Astrocyte (in vitro differentiated cells and primary cell): ENCODE results near the gene PPM1G. TPM values are rescaled to one million over a fixed set of nuclear protein-coding genes. Genes with fewer than 3 reads are reported as not detected.

ENCODE experiments used
- DNase-seq: peaks from one replicate; pipeline ENCODE4 v3.0.0-alpha.2; 2010; ENCODE audit warnings: low read depth
- FAIRE-seq: peaks from 2 replicates; lab custom pipeline; 2011; peaks lifted over from hg19 to GRCh38; lab: Jason Lieb, UNC
- H2AFZ ChIP-seq: 2 replicates; pipeline ENCODE4 v1.6.0; 2012; ENCODE audit warnings: low read depth, low read length, inconsistent platforms
- H3K27ac ChIP-seq: 2 replicates; pipeline ENCODE4 v1.5.1; 2011; ENCODE audit warnings: low read depth, low read length, inconsistent platforms
- H3K27me3 ChIP-seq: 2 replicates; pipeline ENCODE4 v1.6.0; 2011; ENCODE audit warnings: low read length, inconsistent platforms; ENCODE audit not compliant: insufficient read depth
- H3K36me3 ChIP-seq: 2 replicates; pipeline ENCODE4 v1.5.1; 2011; ENCODE audit warnings: low read length, inconsistent platforms; ENCODE audit not compliant: insufficient read depth
- H3K4me1 ChIP-seq: 2 replicates; pipeline ENCODE4 v1.5.1; 2011; ENCODE audit warnings: low read length, inconsistent platforms; ENCODE audit not compliant: insufficient read depth
- H3K4me2 ChIP-seq: 2 replicates; pipeline ENCODE4 v1.6.0; 2012; ENCODE audit warnings: low read length, inconsistent platforms
- H3K4me3 ChIP-seq: 2 replicates; pipeline ENCODE4 v1.5.1; 2011; ENCODE audit warnings: low read depth, mild to moderate bottlenecking, low read length, inconsistent platforms; ENCODE audit not compliant: insufficient read depth
- H3K79me2 ChIP-seq: 2 replicates; pipeline ENCODE4 v1.6.0; 2012; ENCODE audit warnings: mild to moderate bottlenecking, low read length, inconsistent platforms; ENCODE audit not compliant: insufficient read depth
- H3K9ac ChIP-seq: 2 replicates; pipeline ENCODE4 v1.6.0; 2012; ENCODE audit warnings: mild to moderate bottlenecking, low read length, inconsistent platforms
- H3K9me3 ChIP-seq: 2 replicates; pipeline ENCODE4 v1.5.1; 2012; ENCODE audit warnings: low read depth, mild to moderate bottlenecking, low read length, inconsistent platforms; ENCODE audit not compliant: insufficient read depth
- H4K20me1 ChIP-seq: 2 replicates; pipeline ENCODE4 v1.6.0; 2012; ENCODE audit warnings: low read length, inconsistent platforms; ENCODE audit not compliant: insufficient read depth
- H3K27ac Mint-ChIP-seq: one replicate; pipeline ENCODE4 v1.8.0; 2021; ENCODE audit warnings: mild to moderate bottlenecking, mixed read lengths; ENCODE audit not compliant: unreplicated experiment
- H3K27me3 Mint-ChIP-seq: one replicate; pipeline ENCODE4 v1.8.0; 2021; ENCODE audit warnings: low read depth, mixed read lengths; ENCODE audit not compliant: unreplicated experiment
- H3K36me3 Mint-ChIP-seq: one replicate; pipeline ENCODE4 v1.8.0; 2021; ENCODE audit warnings: low read depth, mixed read lengths; ENCODE audit not compliant: unreplicated experiment
- H3K4me1 Mint-ChIP-seq: one replicate; pipeline ENCODE4 v1.8.0; 2021; ENCODE audit warnings: low read depth, mixed read lengths; ENCODE audit not compliant: unreplicated experiment
- H3K4me3 Mint-ChIP-seq: one replicate; pipeline ENCODE4 v1.8.0; 2021; ENCODE audit warnings: mild to moderate bottlenecking, moderate library complexity, mixed read lengths; ENCODE audit not compliant: unreplicated experiment
- H3K9me3 Mint-ChIP-seq: one replicate; pipeline ENCODE4 v1.8.0; 2021; ENCODE audit warnings: mild to moderate bottlenecking, mixed read lengths; ENCODE audit not compliant: unreplicated experiment
- CTCF ChIP-seq: IDR thresholded peaks from 2 replicates; pipeline ENCODE4 v1.5.1; 2011; ENCODE audit warnings: low read depth, mild to moderate bottlenecking, inconsistent platforms, low read length, moderate library complexity; ENCODE audit not compliant: insufficient read depth
- EZH2 ChIP-seq: IDR thresholded peaks from 2 replicates; pipeline ENCODE4 v1.6.1; 2012; ENCODE audit warnings: mild to moderate bottlenecking, low read length, inconsistent platforms; ENCODE audit not compliant: insufficient read depth
- total RNA-seq: library from RNA; stranded (reverse); gene quantifications from 2 replicates; pipeline ENCODE4 v1.2.1, GENCODE V29; 2021

Gene PPM1G
- total RNA-seq, 1 donor from 2014 or later = 79.0 TPM

DNA sequence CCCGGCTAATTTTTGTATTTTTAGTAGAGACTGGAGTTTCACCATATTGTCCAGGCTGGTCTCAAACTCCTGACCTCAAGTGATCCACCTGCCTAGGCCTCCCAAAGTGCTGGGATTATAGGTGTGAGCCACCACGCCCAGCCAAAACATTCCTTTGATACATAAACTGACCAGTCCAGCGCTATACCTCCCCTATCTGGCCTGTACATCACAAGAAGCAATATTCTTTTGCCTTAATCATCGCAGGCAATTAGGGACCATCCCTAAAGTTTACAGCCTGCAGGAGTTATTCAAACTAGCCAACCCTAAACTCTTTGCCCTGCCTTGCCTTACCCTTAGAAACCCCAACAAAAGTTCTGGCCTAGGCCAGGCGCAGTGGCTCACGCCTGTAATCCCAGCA, 6.8 kb upstream of the PPM1G start:
- H3K4me3 Mint-ChIP-seq = no peak overlapping the region
- Histone ChIP-seq H3K9ac (no peak overlapping the region), H3K36me3 (no peaks in the 10 kb centered on the region), H3K4me2 (no peak overlapping the region), H2AFZ (no peak overlapping the region), H4K20me1 (no peaks in the 10 kb centered on the region), H3K79me2 (no peaks in the 10 kb centered on the region), H3K27ac (no peak overlapping the region), H3K27me3 (no peaks in the 10 kb centered on the region), H3K4me3 (no peak overlapping the region), H3K9me3 (no peaks in the 10 kb centered on the region), H3K4me1 (no peaks in the 10 kb centered on the region)
- no peak overlapping the region for H3K27ac Mint-ChIP-seq
- H3K9me3 Mint-ChIP-seq = no peaks in the 10 kb centered on the region
- TF ChIP-seq CTCF = no peak
- H3K27me3 Mint-ChIP-seq = peaks cover 1% of the 10 kb centered on the region
- DNase-seq = no peak
- no peaks in the 10 kb centered on the region for H3K36me3 Mint-ChIP-seq
- no peak for FAIRE-seq
- no peaks in the 10 kb centered on the region for H3K4me1 Mint-ChIP-seq

- Histone ChIP-seq H3K9ac (no peak overlapping the region), H3K4me3 (no peak overlapping the region), H3K36me3 (no peaks in the 10 kb centered on the region), H3K79me2 (peaks cover 19% of the 10 kb centered on the region), H3K4me2 (no peak overlapping the region), H2AFZ (no peak overlapping the region), H3K4me1 (peaks cover 10% of the 10 kb centered on the region), H3K9me3 (no peaks in the 10 kb centered on the region), H3K27ac (no peak overlapping the region), H4K20me1 (peaks cover 9% of the 10 kb centered on the region), H3K27me3 (no peaks in the 10 kb centered on the region)
- Mint-ChIP-seq H3K9me3 (peaks cover 2% of the 10 kb centered on the region), H3K36me3 (no peaks in the 10 kb centered on the region), H3K4me3 (no peak overlapping the region), H3K4me1 (peaks cover 5% of the 10 kb centered on the region), H3K27me3 (no peaks in the 10 kb centered on the region), H3K27ac (no peak overlapping the region)
- no peak for TF ChIP-seq CTCF
- no peak for TF ChIP-seq EZH2
- DNase-seq = no peak
- FAIRE-seq = no peak
Observed at GRCh38 chr2:27412419-27413152, 3.2 kb upstream of the PPM1G start.

GRCh38 chr2:27408601-27409320, 630 bp downstream of the PPM1G start:
- no peaks in the 10 kb centered on the region for H3K27me3 Mint-ChIP-seq

More at GRCh38 chr2:27408601-27409320, 630 bp downstream of the PPM1G start:
- H3K9me3 ChIP-seq = no peaks in the 10 kb centered on the region
- peak overlapping the region; percentile 97 for H3K4me2 ChIP-seq
- peak overlapping the region; percentile 96 for H3K9ac ChIP-seq
- peaks cover 13% of the 10 kb centered on the region for H3K4me1 ChIP-seq
- H3K4me1 Mint-ChIP-seq = peaks cover 12% of the 10 kb centered on the region
- peaks cover 2% of the 10 kb centered on the region for H3K9me3 Mint-ChIP-seq
- H3K36me3 ChIP-seq = no peaks in the 10 kb centered on the region
- no peak for DNase-seq
- peaks cover 2% of the 10 kb centered on the region for H3K36me3 Mint-ChIP-seq
- no peak for FAIRE-seq
- peaks cover 31% of the 10 kb centered on the region for H4K20me1 ChIP-seq
- H3K79me2 ChIP-seq = peaks cover 57% of the 10 kb centered on the region
- peak overlapping the region; percentile 95 for H3K4me3 ChIP-seq
- H2AFZ ChIP-seq = peak overlapping the region; percentile 97
- H3K27ac Mint-ChIP-seq = peak overlapping the region; percentile 82
- no peak for TF ChIP-seq EZH2
- TF ChIP-seq CTCF = no peak
- peak overlapping the region; percentile 80 for H3K27ac ChIP-seq
- peak overlapping the region; percentile 93 for H3K4me3 Mint-ChIP-seq
- H3K27me3 ChIP-seq = no peaks in the 10 kb centered on the region
